ENCODE measurements around the gene COTL1. TPM values are rescaled to one million over a fixed set of nuclear protein-coding genes. Genes with fewer than 3 reads are reported as not detected.

The COTL1 gene
- polyA plus RNA-seq, 1 of the 3 experiments (the other 2 are of a cell fraction): 91.6 TPM

DNA sequence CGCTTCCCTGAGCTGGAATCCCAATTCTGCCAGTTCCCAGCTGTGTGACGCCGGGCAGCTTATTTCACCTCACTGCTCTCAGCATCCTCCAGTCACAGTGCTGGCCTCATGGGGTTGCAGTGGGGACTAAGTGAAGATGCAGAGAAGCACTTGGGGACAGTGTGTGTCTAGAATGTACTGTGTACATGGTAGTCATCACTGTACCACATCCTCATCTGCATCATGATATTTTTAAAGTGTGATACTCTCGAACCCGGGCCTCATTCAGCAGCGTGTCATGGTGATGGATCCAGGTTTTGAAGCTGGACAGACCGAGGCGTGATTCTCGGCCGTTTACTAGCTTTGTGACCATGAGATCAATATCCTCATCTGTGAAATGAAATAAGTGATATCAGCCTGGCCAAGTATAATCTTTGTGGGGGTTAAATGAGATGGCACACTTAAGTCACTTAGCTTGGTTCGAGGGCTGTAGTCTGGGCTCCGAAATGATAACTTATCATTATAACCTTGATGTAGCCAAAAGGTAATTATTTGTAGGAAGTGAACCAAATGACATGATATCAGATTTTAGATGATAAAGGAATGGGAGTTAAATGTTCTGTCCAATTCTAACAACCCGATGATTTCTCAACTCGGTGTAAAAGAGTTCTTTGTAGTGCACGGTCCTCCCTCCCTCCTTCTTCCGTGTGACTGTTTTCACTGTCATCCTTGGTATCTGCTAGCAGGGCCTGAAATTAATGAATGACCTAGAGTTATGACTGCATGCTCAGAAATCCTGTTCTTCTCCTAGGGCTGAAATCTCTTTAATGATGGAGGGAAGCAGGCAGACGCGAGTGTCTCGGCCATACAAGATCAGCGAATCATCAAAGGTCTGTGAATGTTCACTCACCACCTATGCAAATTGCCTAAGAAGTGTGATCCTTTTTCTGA, 32.4 kb upstream of the COTL1 start:
- Histone ChIP-seq H3K27me3 (ENCODE audit: insufficient read depth) (no peaks in the 10 kb centered on the region), H3K4me1 (ENCODE audit: control insufficient read depth in 1 of 2, insufficient read depth in 2 of 2, low read depth in 1 of 2, low read length in 1 of 2) (peaks cover 0 to 14% of the 10 kb centered on the region in 2 experiments; a peak in 1 of 4 replicates), H3K4me3 (ENCODE audit: low read depth in 2 of 2, low read length in 1 of 2) (peak overlapping the region in 1 of 2 experiments; percentile 31; a peak in 1 of 4 replicates), H3K27ac (ENCODE audit: low read depth in 2 of 2, low read length in 1 of 2) (peak overlapping the region in 1 of 2 experiments; percentile 62; a peak in 2 of 4 replicates), H3F3A (replicated peaks; ENCODE audit: insufficient read depth) (peaks cover 18% of the 10 kb centered on the region), H2AFZ (ENCODE audit: low read depth) (no peak overlapping the region), H3K9ac (peak overlapping the region; percentile 17; the same call in 1 of the 2 replicates), H4K20me1 (ENCODE audit: insufficient read depth) (peaks cover 10% of the 10 kb centered on the region), H3K36me3 (replicated peaks in 1 of 2; ENCODE audit: control insufficient read depth in 1 of 2, insufficient read depth in 2 of 2, low read length in 1 of 2) (peaks cover 8 to 24% of the 10 kb centered on the region in 2 experiments), H3K79me2 (ENCODE audit: insufficient read depth) (peaks cover 55% of the 10 kb centered on the region; the same call in 1 of the 2 replicates), H3K9me2 (no peaks in the 10 kb centered on the region), H3K9me3 (no peaks in the 10 kb centered on the region), H3K4me2 (peak overlapping the region; percentile 96)
- WGBS (ENCODE audit: low lambda C conversion rate): 62% methylated on average over 20 of the region's 20 CpGs
- CTCF ChIA-PET: interaction anchor here (1.1 to 1.8 kb wide), 4 partner anchors 12 to 321 kb away, joined by 3 to 8 read pairs (median 6); no protein-coding TSS in a partner anchor
- TF ChIP-seq, protein P1, sequence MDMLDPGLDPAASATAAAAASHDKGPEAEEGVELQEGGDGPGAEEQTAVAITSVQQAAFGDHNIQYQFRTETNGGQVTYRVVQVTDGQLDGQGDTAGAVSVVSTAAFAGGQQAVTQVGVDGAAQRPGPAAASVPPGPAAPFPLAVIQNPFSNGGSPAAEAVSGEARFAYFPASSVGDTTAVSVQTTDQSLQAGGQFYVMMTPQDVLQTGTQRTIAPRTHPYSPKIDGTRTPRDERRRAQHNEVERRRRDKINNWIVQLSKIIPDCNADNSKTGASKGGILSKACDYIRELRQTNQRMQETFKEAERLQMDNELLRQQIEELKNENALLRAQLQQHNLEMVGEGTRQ (IDR thresholded peaks at IDR 0.05; ENCODE audit: borderline replicate concordance, low read depth, low read length): no peak
- TF ChIP-seq, protein P2, sequence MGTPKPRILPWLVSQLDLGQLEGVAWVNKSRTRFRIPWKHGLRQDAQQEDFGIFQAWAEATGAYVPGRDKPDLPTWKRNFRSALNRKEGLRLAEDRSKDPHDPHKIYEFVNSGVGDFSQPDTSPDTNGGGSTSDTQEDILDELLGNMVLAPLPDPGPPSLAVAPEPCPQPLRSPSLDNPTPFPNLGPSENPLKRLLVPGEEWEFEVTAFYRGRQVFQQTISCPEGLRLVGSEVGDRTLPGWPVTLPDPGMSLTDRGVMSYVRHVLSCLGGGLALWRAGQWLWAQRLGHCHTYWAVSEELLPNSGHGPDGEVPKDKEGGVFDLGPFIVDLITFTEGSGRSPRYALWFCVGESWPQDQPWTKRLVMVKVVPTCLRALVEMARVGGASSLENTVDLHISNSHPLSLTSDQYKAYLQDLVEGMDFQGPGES (IDR thresholded peaks at IDR 0.05; ENCODE audit: low read depth, low read length): no peak
- TF ChIP-seq RCOR1 (IDR thresholded peaks at IDR 0.05; ENCODE audit: low read length) (no peak), NFIC (IDR thresholded peaks at IDR 0.05; ENCODE audit: borderline replicate concordance) (no peak), NRF1 (IDR thresholded peaks at IDR 0.05; ENCODE audit: low read depth, low read length) (no peak), TEAD4 (IDR thresholded peaks at IDR 0.05; ENCODE audit: borderline replicate concordance, insufficient read depth) (peak; percentile 15; the same call in 1 of the 2 replicates), MXI1 (IDR thresholded peaks at IDR 0.05; ENCODE audit: low read depth, low read length) (no peak), FOXJ3 (CRISPR knock-in tag; IDR thresholded peaks at IDR 0.05) (no peak), SMC3 (IDR thresholded peaks at IDR 0.05; ENCODE audit: low read depth, low read length) (no peak), MEF2A (IDR thresholded peaks at IDR 0.05; ENCODE audit: borderline replicate concordance, low read depth) (no peak), FOSL2 (IDR thresholded peaks at IDR 0.05; ENCODE audit: borderline replicate concordance, low read depth) (peak; percentile 55; the same call in 1 of the 2 replicates), FOXM1 (IDR thresholded peaks at IDR 0.05; ENCODE audit: low read depth) (no peak), CHD2 (IDR thresholded peaks at IDR 0.05; ENCODE audit: low read length, partially characterized antibody) (no peak), RFX5 (IDR thresholded peaks at IDR 0.05; ENCODE audit: low read length) (no peak), TAF1 (IDR thresholded peaks at IDR 0.05; ENCODE audit: borderline replicate concordance, low read depth, low read length) (no peak), JUND (IDR thresholded peaks at IDR 0.05) (peak; percentile 38; the same call in 1 of the 2 replicates), TCF12 (IDR thresholded peaks at IDR 0.05) (peak; percentile 69), EZH2phosphoT487 (IDR thresholded peaks at IDR 0.05; ENCODE audit: borderline replicate concordance, low read depth) (no peak), GABPA (IDR thresholded peaks at IDR 0.05; ENCODE audit: low read depth) (no peak), EP300 (IDR thresholded peaks at IDR 0.05; ENCODE audit: borderline replicate concordance in 1 of 2, low read depth in 1 of 2, low read length in 1 of 2) (0 out of 4 replicates have a peak, but pooled peaks of 1 of the 2 experiments have one; percentile 8), SIN3A (IDR thresholded peaks at IDR 0.05; ENCODE audit: borderline replicate concordance, low read depth, low read length) (no peak)
- TF ChIP-seq, protein P3, sequence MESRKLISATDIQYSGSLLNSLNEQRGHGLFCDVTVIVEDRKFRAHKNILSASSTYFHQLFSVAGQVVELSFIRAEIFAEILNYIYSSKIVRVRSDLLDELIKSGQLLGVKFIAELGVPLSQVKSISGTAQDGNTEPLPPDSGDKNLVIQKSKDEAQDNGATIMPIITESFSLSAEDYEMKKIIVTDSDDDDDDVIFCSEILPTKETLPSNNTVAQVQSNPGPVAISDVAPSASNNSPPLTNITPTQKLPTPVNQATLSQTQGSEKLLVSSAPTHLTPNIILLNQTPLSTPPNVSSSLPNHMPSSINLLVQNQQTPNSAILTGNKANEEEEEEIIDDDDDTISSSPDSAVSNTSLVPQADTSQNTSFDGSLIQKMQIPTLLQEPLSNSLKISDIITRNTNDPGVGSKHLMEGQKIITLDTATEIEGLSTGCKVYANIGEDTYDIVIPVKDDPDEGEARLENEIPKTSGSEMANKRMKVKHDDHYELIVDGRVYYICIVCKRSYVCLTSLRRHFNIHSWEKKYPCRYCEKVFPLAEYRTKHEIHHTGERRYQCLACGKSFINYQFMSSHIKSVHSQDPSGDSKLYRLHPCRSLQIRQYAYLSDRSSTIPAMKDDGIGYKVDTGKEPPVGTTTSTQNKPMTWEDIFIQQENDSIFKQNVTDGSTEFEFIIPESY (IDR thresholded peaks at IDR 0.05; ENCODE audit: borderline replicate concordance, low read depth): no peak
- TF ChIP-seq, protein P4, sequence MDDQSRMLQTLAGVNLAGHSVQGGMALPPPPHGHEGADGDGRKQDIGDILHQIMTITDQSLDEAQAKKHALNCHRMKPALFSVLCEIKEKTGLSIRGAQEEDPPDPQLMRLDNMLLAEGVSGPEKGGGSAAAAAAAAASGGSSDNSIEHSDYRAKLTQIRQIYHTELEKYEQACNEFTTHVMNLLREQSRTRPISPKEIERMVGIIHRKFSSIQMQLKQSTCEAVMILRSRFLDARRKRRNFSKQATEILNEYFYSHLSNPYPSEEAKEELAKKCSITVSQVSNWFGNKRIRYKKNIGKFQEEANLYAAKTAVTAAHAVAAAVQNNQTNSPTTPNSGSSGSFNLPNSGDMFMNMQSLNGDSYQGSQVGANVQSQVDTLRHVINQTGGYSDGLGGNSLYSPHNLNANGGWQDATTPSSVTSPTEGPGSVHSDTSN (IDR thresholded peaks at IDR 0.05): peak; percentile 63
- TF ChIP-seq, protein P5, sequence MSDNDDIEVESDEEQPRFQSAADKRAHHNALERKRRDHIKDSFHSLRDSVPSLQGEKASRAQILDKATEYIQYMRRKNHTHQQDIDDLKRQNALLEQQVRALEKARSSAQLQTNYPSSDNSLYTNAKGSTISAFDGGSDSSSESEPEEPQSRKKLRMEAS (IDR thresholded peaks at IDR 0.05; ENCODE audit: low read depth): peak; percentile 43; the same call in 1 of the 2 replicates
- POLR2A ChIA-PET: no interaction called here
- DNase-seq: no peak

All from SK-N-SH (cell line).